ENCODE data around the gene CBFA2T3. TPM values are rescaled to one million over a fixed set of nuclear protein-coding genes. Genes with fewer than 3 reads are reported as not detected.

The CBFA2T3 gene
- total and polyA plus RNA-seq, 2 donors, result 11.2 to 19.1 TPM

DNA sequence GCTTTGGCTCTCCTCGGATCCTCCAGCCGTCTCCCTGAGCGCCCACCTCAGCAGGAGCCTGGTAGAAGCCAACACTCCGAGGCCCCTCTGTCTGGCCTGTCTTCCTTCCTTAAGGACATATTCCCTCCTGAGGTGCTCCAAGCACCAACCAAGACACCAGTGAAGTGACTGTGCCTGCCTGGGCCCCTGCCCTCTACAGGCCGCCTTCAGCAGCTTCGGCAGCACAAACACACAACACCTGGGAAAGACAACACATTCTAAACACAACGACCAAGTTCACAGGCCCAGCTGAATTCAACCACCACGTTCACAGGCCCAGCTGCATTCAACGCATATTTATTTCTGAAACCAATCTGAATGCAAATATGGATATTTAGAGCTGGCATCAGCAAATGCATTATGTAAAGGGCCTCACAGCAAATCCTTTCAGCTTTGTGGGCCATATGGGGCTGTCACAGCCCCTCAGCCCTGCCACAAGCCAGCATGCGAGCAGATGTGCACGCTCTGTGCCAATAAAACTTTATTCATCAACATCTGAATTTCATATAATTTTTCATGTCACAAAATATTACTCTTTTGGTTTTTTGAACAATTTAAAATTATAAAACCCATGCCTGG is 132.5 kb downstream of the CBFA2T3 start:
- Histone ChIP-seq H3K27me3 (ENCODE audit: control insufficient read depth in 2 of 2, insufficient read depth in 1 of 2, low read length in 1 of 2) (no peaks in the 10 kb centered on the region), H3K4me1 (ENCODE audit: control insufficient read depth in 2 of 2, insufficient read depth in 2 of 2, low read length in 2 of 2) (no peaks in the 10 kb centered on the region), H3K9me3 (ENCODE audit: control insufficient read depth in 2 of 2, insufficient read depth in 1 of 2, low read length in 1 of 2) (no peaks in the 10 kb centered on the region), H3K36me3 (ENCODE audit: control insufficient read depth in 2 of 2, insufficient read depth in 2 of 2, low read length in 1 of 2) (peaks cover 9 to 11% of the 10 kb centered on the region in 2 donors), H3K4me3 (ENCODE audit: low read length in 2 of 2) (no peak overlapping the region), H3K27ac (ENCODE audit: low read depth in 1 of 2, low read length in 1 of 2) (no peak overlapping the region)
- DNase-seq (ENCODE audit: low read depth in 6 of 9, low spot score in 9 of 9), result no peak
- WGBS, result 83% methylated on average over 11 of the region's 11 CpGs

GRCh38 chr16:88843256-88843655 is 133.8 kb downstream of the CBFA2T3 start:
- Histone ChIP-seq H3K4me3 (ENCODE audit: low read length in 2 of 2) (no peak overlapping the region), H3K27me3 (ENCODE audit: control insufficient read depth in 2 of 2, insufficient read depth in 1 of 2, low read length in 1 of 2) (no peaks in the 10 kb centered on the region), H3K36me3 (ENCODE audit: control insufficient read depth in 2 of 2, insufficient read depth in 2 of 2, low read length in 1 of 2) (peaks cover 11 to 15% of the 10 kb centered on the region in 2 donors), H3K9me3 (ENCODE audit: control insufficient read depth in 2 of 2, insufficient read depth in 1 of 2, low read length in 1 of 2) (no peaks in the 10 kb centered on the region), H3K4me1 (ENCODE audit: control insufficient read depth in 2 of 2, insufficient read depth in 2 of 2, low read length in 2 of 2) (no peaks in the 10 kb centered on the region), H3K27ac (ENCODE audit: low read depth in 1 of 2, low read length in 1 of 2) (no peak overlapping the region)
- DNase-seq (ENCODE audit: low read depth in 6 of 9, low spot score in 9 of 9), result no peak
- 93% methylated on average over 20 of the region's 20 CpGs for WGBS

DNA sequence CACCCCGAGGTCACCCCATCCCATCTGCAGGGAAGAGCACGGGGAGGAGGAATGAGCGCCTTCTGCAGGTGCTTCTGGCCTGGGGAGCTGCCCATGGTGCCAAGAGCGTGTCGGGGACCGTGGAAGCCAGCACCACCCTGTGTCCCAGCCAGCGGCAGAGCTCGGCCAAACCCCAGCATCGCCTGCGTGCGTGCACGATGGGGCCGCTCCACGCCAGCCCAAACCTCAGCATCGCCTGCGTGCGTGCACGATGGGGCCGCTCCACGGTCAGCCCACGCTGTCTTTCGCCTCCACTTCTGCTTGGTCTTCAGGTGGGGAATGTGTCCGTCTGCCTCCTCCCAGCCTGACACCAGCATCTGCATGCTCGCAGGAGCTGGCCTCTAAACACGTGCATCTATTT is 134.2 kb downstream of the CBFA2T3 start:
- no peaks in the 10 kb centered on the region for H3K9me3 ChIP-seq (ENCODE audit: control insufficient read depth in 2 of 2, insufficient read depth in 1 of 2, low read length in 1 of 2)
- H3K36me3 ChIP-seq (ENCODE audit: control insufficient read depth in 2 of 2, insufficient read depth in 2 of 2, low read length in 1 of 2), result peaks cover 11 to 15% of the 10 kb centered on the region in 2 donors
- H3K4me1 ChIP-seq (ENCODE audit: control insufficient read depth in 2 of 2, insufficient read depth in 2 of 2, low read length in 2 of 2), result no peaks in the 10 kb centered on the region
- WGBS, result 98% methylated on average over 25 of the region's 25 CpGs
- H3K4me3 ChIP-seq (ENCODE audit: low read length in 2 of 2), result no peak overlapping the region
- no peak overlapping the region for H3K27ac ChIP-seq (ENCODE audit: low read depth in 1 of 2, low read length in 1 of 2)
- DNase-seq (ENCODE audit: low read depth in 6 of 9, low spot score in 9 of 9), result no peak
- no peaks in the 10 kb centered on the region for H3K27me3 ChIP-seq (ENCODE audit: control insufficient read depth in 2 of 2, insufficient read depth in 1 of 2, low read length in 1 of 2)

DNA sequence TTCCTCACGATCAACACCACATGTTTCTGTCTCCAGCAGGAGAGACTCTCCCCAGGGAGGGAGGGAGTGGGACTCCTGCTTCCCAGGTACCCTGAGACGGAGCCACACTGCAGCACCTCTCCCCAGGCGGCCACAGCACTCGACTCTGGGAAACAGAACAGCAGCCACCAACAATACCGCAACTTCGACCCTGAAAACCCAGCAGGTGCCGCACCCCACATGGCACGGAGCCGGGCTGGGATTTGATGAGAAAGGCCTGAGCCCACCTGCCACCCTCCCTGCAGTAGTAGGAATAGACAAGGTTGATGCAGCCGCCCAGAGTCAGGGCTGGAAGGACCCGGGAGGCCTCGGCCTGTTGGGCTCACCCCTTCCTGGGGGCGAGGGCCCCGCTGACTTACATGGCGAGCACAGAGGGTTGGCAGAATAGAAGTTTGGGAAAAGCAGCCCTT is 134.7 kb downstream of the CBFA2T3 start:
- WGBS, result 84% methylated on average over 15 of the region's 15 CpGs
- DNase-seq (ENCODE audit: low read depth in 6 of 9, low spot score in 9 of 9), result no peak
- Histone ChIP-seq H3K36me3 (ENCODE audit: control insufficient read depth in 2 of 2, insufficient read depth in 2 of 2, low read length in 1 of 2) (peaks cover 11 to 15% of the 10 kb centered on the region in 2 donors), H3K4me1 (ENCODE audit: control insufficient read depth in 2 of 2, insufficient read depth in 2 of 2, low read length in 2 of 2) (no peaks in the 10 kb centered on the region), H3K9me3 (ENCODE audit: control insufficient read depth in 2 of 2, insufficient read depth in 1 of 2, low read length in 1 of 2) (no peaks in the 10 kb centered on the region), H3K27ac (ENCODE audit: low read depth in 1 of 2, low read length in 1 of 2) (no peak overlapping the region), H3K4me3 (ENCODE audit: low read length in 2 of 2) (no peak overlapping the region), H3K27me3 (ENCODE audit: control insufficient read depth in 2 of 2, insufficient read depth in 1 of 2, low read length in 1 of 2) (no peaks in the 10 kb centered on the region)

DNA sequence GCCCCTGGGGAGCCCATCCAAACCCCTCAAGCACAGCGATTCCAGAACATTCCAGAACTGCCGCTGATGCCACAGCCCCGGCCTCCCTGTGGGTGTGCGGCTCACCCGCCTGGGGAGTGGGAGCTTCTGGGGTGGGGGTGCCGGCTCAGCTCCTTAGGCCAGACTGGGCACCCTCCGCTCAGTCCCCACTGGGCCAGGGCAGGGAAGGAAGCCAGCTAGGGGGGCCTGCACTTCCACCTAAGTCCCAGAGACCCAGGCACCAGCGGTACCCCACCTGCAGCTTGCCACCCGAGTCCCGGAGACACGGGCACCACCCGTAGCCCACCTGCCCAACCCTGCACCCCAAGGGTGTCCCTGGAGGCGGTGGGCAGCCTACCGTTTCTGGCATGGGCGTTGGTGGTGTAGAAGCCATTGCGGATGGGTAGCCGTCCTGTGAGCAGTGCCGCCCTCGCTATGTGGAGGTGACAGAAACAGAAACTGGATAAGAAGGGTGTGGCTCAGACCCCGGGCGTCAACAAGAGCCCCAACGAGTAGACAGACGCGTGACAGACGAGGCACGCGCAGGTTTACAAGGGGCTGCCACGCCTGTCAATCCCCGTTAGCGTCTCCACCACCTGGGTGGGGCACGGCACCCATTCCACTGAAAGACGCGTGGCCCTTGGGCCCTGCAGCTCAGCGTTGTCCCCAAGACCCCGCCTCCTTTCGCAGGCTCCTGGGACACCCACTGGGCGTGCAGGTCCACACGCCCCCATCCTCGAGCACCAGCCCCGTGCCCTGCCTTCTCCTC is 135.3 kb downstream of the CBFA2T3 start:
- DNase-seq (ENCODE audit: low read depth in 6 of 9, low spot score in 9 of 9), result no peak
- Histone ChIP-seq H3K27me3 (ENCODE audit: control insufficient read depth in 2 of 2, insufficient read depth in 1 of 2, low read length in 1 of 2) (no peaks in the 10 kb centered on the region), H3K27ac (ENCODE audit: low read depth in 1 of 2, low read length in 1 of 2) (no peak overlapping the region), H3K4me1 (ENCODE audit: control insufficient read depth in 2 of 2, insufficient read depth in 2 of 2, low read length in 2 of 2) (no peaks in the 10 kb centered on the region), H3K9me3 (ENCODE audit: control insufficient read depth in 2 of 2, insufficient read depth in 1 of 2, low read length in 1 of 2) (no peaks in the 10 kb centered on the region), H3K36me3 (ENCODE audit: control insufficient read depth in 2 of 2, insufficient read depth in 2 of 2, low read length in 1 of 2) (peaks cover 11 to 15% of the 10 kb centered on the region in 2 donors), H3K4me3 (ENCODE audit: low read length in 2 of 2) (no peak overlapping the region)
- 97% methylated on average over 40 of the region's 40 CpGs for WGBS

- no peaks in the 10 kb centered on the region for H3K4me1 ChIP-seq (ENCODE audit: control insufficient read depth in 2 of 2, insufficient read depth in 2 of 2, low read length in 2 of 2)
- no peak overlapping the region for H3K27ac ChIP-seq (ENCODE audit: low read depth in 1 of 2, low read length in 1 of 2)
- peaks cover 11 to 15% of the 10 kb centered on the region in 2 donors for H3K36me3 ChIP-seq (ENCODE audit: control insufficient read depth in 2 of 2, insufficient read depth in 2 of 2, low read length in 1 of 2)
- H3K4me3 ChIP-seq (ENCODE audit: low read length in 2 of 2), result no peak overlapping the region
- DNase-seq (ENCODE audit: low read depth in 6 of 9, low spot score in 9 of 9), result no peak
- H3K9me3 ChIP-seq (ENCODE audit: control insufficient read depth in 2 of 2, insufficient read depth in 1 of 2, low read length in 1 of 2), result no peaks in the 10 kb centered on the region
- no peaks in the 10 kb centered on the region for H3K27me3 ChIP-seq (ENCODE audit: control insufficient read depth in 2 of 2, insufficient read depth in 1 of 2, low read length in 1 of 2)
- 97% methylated on average over 30 of the region's 30 CpGs for WGBS
Observed at GRCh38 chr16:88840600-88841215, 136.3 kb downstream of the CBFA2T3 start.

- Histone ChIP-seq H3K9me3 (ENCODE audit: control insufficient read depth in 2 of 2, insufficient read depth in 1 of 2, low read length in 1 of 2) (no peaks in the 10 kb centered on the region), H3K27me3 (ENCODE audit: control insufficient read depth in 2 of 2, insufficient read depth in 1 of 2, low read length in 1 of 2) (no peaks in the 10 kb centered on the region), H3K27ac (ENCODE audit: low read depth in 1 of 2, low read length in 1 of 2) (no peak overlapping the region), H3K4me3 (ENCODE audit: low read length in 2 of 2) (no peak overlapping the region), H3K36me3 (ENCODE audit: control insufficient read depth in 2 of 2, insufficient read depth in 2 of 2, low read length in 1 of 2) (peaks cover 11 to 15% of the 10 kb centered on the region in 2 donors), H3K4me1 (ENCODE audit: control insufficient read depth in 2 of 2, insufficient read depth in 2 of 2, low read length in 2 of 2) (no peaks in the 10 kb centered on the region)
- no peak for DNase-seq (ENCODE audit: low read depth in 6 of 9, low spot score in 9 of 9)
- 97% methylated on average over 24 of the region's 24 CpGs for WGBS
Observed at GRCh38 chr16:88839745-88840599, 137.0 kb downstream of the CBFA2T3 start.

GRCh38 chr16:88839026-88839529 is 137.9 kb downstream of the CBFA2T3 start:
- Histone ChIP-seq H3K4me3 (ENCODE audit: low read length in 2 of 2) (no peak overlapping the region), H3K4me1 (ENCODE audit: control insufficient read depth in 2 of 2, insufficient read depth in 2 of 2, low read length in 2 of 2) (no peaks in the 10 kb centered on the region), H3K36me3 (ENCODE audit: control insufficient read depth in 2 of 2, insufficient read depth in 2 of 2, low read length in 1 of 2) (peaks cover 11 to 15% of the 10 kb centered on the region in 2 donors), H3K27ac (ENCODE audit: low read depth in 1 of 2, low read length in 1 of 2) (no peak overlapping the region), H3K9me3 (ENCODE audit: control insufficient read depth in 2 of 2, insufficient read depth in 1 of 2, low read length in 1 of 2) (no peaks in the 10 kb centered on the region), H3K27me3 (ENCODE audit: control insufficient read depth in 2 of 2, insufficient read depth in 1 of 2, low read length in 1 of 2) (no peaks in the 10 kb centered on the region)
- DNase-seq (ENCODE audit: low read depth in 6 of 9, low spot score in 9 of 9), result no peak
- WGBS, result 95% methylated on average over 39 of the region's 39 CpGs

Data from thymus (tissue), 11 donors.